NCI-H2196 treated with DMSO at 0.1 percent for 48 hours (cell line): Measurements from ENCODE around the gene RNF213.
"Not testable (repeated sequence)": the region's sequence is repeated elsewhere in the genome, so short reads cannot be mapped to it uniquely, and the experiment has no call there.

Experiments
- DNase-seq: peaks from one replicate; lab custom pipeline; 2025; ENCODE audit not compliant: unreplicated experiment; lab: John Stamatoyannopoulos, UW

The RNF213 gene

DNA sequence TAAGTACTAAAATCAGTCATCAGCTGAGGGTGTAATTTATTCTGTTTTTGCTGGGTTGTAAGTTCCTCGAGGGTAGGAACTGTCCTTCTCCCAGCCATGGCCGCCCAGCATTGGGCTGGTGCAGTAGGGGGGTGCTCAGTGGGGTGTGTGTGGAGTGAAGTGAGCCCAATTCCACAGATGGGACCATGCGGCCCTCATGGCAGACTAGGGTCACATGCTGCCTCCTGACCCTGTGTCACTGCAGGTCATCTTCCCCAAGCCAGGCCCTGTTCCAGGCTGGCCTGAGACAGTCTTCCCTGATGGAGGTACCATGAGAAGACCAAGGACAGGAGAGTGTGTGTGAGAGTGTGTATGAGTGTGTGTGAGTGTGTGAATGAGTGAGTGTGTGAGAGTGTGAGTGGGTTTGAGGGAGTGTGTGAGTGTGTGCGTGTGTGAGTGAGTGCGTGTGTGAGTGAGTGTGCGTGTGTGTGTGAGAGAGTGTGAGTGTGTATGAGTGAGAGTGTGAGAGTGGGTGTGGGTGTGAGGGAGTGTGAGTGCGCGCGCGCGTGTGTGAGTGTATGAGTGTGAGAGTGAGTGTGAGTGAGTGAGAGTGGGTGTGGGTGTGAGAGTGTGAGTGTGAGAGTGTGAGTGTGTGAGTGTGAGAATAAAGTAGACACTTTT, 36.7 kb upstream of the RNF213 start:
- DNase-seq, result no peak

DNA sequence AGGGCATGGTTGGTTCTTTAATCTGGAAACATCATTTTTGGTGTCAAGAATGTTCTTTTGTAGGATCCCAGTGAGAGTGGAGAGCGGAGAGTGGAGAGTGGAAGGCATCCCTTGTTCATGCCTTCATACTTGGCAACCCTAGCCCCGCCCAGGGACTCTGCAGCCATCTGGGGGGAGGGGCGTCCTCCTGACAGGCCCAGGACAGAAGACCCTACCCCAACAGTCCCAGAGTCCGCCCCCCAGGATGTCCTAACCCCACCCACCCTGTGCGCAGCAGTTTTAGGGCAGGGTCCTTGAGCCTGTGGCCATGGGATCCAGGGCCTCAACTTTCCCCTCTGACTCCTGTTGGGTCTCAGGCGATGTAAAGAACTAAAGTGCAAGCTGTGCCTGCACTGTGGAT, 36.0 kb upstream of the RNF213 start:
- DNase-seq, result no peak

DNA sequence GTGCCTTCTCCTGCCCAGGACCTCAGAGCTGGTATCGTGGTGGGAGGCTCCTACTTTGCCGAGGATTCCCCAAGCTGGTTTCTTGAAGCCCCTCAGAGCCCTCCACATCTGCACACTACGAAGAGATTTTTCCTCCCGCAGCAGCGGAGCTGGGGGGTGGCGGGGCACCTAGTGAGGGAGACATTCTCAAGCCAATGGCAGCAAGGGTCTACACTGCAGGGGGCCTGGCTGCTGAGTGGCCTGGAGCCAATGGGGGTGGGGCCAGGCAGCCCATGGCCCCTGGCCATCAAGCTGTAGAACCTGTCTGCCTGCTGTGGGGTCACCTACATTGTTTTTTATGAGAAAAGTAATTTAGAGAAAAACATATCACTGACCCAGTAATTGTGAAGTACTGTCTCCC, 35.4 kb upstream of the RNF213 start:
- DNase-seq, result no peak

DNA sequence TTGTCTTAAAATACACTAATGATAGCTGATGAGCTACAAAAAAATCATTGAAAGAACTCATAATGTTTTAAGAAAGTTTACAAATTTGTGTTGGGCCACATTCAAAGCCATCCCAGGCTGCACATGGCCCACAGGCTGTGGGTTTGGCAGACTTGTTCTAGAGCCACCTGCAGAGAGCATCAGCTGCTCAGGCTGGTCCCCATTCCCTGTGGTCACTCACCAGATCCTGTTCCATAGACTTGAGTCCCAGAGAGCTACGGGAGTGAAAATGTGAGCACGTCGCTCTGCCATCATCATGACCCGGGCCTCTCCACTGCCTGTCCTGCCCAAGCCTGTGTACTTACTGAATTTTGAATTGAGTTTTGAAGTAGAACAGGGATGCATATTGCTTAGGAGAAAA, 33.5 kb upstream of the RNF213 start:
- DNase-seq, result no peak

DNA sequence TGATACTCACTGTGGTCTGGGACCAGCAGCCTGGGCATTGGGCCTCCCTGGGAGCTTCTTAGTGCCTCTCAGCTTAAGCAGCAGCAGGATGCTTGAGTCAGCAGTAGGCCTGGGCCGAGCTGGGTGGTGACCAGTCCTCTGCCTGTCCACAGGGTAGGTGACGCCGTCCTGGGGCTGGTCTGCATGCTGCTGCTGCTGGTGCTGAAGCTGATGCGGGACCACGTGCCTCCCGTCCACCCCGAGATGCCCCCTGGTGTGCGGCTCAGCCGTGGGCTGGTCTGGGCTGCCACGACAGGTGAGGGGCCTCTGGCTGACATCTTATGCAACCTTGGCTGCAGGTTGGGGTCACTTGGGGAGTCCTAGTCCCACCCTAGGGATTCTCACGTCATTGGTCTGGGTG, 33.0 kb upstream of the RNF213 start:
- DNase-seq, result no peak

DNA sequence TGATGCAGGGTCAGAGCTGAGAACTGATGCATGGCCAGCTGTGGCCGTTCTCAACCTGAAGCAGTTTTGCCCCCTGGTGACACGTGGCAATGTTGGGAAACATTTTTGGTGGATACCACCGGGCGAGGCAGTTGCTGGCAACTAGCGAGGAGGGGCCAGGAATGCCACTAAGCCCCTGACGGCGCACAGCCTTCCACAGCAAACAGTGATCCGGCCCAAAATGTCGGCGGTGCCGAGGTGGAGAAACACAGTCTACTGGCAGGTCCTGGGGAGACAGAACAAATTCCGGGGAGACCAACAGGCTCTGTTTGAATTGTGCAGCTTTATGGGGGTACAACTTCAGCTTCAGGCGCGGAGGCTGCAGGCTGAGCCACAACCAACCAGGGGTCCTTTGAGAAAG, 32.2 kb upstream of the RNF213 start:
- DNase-seq, result no peak

DNA sequence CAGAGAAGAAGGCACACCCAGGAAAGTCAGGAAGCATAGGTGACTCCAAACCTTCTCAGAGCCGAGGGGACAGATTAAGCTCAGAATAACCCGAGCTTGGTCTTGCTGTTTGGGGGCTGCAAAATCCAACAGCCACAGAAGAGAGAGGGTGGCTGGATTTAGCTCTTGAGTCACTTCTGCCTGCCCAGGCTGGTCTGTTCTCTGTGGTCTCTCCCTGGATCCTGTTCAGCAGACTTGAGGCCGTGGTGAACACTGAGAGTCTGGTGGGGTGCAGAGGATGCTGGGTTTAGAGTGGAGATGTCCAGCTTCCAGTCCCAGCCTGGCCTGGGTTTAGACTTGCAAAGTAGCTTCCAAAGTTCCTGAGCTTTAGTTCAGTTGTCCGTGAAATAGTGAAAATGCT, 31.6 kb upstream of the RNF213 start:
- DNase-seq, result no peak

DNA sequence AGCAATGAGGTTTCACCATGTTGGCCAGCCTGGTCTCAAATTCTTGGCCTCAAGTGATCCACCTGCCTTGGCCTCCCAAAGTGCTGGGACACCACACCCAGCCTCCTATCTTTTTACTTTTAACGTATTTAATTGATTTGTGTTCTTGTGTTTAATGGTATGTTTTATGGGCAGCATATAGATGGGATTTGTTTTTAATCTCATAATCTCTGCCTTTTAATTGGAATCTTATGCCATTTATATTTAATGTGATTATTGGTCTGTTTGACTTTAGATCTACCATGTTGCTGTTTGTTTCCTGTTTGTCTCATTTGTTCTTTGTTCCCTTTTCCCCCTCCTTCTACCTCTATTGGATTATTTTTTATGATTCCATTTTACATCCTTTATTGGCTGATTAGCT, 28.2 kb upstream of the RNF213 start:
- DNase-seq, result no peak

DNA sequence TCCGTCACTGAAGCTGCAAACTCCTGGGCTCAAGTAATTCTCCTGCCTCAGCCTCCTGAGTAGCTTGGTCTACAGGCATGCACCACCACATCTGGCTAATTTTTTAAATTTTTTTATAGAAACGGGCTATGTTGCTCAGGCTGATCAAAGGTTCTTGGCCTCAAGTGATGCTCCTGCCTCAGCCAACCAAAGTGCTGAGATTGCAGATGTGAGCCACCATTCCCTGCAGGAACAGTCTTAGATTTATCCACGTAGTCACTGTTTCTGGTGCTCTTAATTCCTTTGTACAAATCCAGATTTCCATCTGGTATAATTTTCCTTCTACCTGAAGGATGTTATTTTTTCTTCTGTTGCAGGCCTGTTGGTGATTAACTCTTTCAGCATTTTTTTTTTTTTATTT, 27.4 kb upstream of the RNF213 start:
- DNase-seq, result no peak

DNA sequence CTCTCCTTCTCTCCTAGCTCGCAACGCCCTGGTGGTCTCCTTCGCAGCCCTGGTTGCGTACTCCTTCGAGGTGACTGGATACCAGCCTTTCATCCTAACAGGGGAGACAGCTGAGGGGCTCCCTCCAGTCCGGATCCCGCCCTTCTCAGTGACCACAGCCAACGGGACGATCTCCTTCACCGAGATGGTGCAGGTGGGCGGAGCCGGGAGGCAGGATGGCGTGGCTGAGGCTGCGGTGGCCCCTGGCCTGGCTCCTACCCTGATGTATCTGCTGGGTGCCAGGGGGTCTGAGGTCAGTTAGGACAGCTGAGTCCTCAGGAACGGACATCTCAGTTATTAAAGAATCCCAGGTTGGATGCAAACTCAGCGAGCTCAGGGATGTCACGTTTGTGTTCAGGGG, 23.7 kb upstream of the RNF213 start:
- no peak for DNase-seq

DNA sequence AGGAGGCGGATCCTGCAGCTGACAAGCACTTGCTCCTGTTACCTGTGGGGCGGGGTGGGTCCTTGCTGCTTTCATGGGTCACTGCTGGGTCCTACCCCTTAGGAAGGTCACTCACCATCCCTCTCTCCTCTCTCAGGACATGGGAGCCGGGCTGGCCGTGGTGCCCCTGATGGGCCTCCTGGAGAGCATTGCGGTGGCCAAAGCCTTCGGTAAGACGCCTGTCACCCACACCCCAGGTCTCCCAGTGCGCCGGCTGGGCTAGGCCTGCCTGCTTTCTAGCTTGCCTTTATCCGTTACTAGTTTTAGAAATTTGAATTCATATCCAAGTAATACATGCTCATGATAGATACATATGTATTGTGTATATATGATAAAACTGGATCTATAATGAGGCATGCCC, 23.3 kb upstream of the RNF213 start:
- no peak for DNase-seq

DNA sequence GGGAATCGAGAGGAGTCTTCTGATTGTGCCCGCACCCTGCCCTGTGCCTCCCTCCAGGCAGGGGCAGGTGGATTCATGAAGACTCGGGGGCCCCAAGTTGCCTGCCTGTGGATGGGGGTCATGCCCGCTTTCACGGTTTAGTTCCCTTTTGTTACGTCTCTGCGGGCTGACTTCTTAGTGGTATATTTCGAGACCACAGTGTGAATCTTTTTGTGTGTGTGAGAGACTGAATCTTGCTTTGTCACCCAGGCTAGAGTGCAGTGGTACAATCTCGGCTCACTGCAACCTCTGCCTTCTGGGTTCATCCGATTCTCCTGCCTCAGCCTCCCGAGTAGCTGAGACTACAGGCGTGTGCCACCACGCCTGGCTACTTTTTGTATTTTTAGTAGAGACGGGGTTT, 18.1 kb upstream of the RNF213 start:
- DNase-seq, result no peak

DNA sequence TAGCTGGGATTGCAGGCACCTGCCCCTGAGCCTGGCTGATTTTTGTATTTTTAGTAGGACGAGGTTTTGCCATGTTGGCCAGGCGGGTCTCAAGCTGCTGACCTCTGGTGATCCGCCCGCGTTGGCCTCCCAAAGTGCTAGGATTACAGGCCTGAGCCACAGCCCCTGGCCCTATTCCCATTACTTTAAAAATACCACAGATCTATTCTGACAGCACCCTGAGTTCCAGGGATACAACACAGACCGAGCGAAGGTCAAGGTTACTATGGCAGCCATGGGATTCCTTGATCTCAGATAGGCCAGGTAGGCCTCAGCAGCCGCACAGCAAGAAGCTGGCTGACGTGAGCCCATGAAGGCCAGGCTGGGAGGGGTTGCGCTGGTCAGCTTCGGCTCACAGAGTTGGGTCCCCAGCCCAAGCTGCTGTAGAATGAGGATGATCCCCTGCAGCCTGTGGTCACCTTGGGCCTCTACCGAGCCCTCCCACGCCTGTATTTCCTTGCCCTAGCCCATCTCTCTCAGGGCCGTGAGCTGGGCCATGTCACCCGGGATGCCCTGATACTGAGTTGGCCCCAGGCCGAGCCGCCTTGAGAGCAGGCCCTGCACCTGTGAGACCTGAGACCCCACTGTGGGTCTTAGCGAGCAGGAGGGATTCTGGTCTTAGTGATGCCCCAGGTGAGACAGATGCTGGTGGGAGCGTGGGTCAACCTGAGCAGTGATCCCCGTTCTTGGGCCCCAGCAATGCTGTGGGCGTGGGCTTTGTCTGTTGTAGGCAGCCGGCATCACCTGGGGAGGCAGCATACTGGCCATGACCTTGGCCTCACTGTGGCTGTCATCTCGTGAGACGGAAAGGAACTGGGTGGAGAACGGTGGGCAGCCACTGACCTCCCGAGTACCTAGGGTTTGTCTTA, 16.9 kb upstream of the RNF213 start:
- DNase-seq, result no peak

DNA sequence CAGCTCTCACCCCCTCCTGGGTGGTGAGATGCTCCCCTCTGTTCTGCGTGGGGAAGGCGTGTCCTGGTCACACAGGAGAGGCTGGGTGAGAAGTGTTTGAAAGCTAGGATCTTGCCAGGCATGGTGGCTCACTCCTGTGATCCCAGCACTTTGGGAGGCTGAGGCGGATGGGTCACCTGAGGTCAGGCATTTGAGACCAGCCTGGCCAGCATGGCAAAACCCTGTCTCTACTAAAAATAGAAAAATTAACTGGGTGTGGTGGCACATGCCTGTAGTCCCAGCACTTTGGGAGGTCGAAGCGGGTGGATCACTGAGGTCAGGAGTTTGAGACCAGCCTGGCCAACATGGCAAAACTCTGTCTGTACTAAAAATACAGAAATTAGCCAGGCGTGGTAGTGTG, 16.2 kb upstream of the RNF213 start:
- not testable (repeated sequence) for DNase-seq

DNA sequence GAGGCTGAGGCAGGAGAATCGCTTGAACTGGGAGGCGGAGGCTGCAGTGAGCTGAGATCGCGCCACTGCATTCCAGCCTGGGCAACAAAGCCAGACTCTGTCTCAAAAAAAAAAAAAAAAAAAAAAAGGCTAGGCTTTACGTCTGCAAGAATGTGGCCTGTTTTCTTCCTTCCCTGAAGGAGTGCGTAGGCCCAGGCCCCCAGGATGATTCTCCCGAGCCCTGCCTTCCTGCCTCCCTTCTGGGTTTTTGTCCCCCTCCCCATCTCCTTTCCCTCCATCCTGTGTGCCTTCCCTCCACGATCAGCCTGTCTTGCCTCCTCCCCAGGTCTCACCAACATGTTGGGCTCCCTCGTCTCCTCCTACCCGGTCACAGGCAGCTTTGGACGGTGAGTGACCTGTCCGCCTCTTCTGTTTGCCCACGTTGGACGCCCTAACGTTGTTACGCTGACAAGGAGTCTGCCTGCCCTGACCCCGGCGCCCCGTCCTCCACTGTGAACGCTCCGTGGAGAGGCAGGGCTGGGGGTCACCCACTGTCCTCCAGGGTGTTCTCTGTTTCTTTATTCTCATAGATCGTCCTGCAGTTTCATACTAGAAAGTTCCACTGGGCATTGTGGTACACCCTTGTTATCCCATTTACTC, 15.7 kb upstream of the RNF213 start:
- no peak for DNase-seq

DNA sequence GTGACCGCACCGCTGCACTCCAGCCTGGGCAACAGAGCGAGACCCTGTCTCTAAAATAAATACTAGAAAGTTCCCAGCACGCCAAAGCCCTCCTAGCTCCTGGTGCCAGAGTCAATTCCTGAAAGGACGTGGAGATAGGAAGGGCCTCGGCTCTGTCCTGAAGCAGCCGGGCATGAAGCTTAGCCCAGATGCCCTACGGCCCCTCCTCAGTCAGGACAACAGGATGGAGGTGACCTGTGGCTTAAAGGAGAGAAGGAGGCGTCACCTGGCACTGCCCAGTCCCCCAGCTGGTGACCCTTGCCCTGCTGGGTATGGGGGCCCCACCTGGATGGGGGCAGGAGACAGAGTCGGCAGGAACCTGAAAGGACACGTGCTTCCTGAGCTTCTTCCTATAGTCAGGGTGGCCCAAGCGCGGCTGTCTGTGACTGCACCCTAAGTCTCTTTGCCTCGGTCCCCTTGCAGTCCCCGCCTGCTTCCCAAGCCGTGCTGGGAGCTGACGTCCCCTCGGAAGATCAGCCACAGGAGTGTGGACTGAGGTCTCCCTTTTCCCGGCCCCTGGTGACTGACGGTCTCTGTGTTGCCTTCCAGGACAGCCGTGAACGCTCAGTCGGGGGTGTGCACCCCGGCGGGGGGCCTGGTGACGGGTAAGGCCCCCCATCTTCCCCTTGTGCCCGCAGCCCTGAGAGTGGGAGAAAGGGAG, 14.9 kb upstream of the RNF213 start:
- DNase-seq, result no peak

DNA sequence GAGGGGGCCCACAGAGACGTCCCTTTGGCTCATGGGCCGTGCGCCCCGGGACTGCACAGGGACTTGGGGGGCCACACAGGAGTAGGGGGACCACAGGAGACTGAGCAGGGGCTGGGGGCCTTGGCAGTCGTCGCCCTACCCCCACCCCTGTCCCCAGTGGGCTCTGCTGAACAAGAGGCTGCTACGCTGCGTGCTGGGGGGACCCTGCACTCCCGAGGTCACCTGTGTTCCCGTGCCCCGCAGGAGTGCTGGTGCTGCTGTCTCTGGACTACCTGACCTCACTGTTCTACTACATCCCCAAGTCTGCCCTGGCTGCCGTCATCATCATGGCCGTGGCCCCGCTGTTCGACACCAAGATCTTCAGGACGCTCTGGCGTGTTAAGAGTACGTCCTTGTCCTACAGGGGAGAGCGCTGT, 14.4 kb upstream of the RNF213 start:
- no peak for DNase-seq

DNA sequence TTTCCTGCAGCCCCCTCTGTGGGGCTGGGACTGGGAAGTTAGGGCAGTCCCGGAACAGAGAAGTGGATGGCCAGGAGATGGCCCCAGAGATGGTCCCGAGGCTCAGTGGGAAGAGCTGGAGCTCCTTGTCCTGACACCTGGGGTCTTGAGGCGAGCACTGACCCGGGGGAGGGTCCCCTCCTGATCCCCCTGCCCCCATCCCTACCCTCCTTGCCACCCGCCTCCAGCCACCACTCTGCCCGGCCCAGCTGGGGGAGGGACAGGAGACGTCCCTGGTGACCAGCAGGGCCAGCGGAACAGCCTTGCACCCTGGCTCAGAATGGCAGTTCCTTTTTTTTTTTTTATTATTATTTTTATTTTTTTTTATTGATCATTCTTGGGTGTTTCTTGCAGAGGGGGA, 13.9 kb upstream of the RNF213 start:
- no peak for DNase-seq

DNA sequence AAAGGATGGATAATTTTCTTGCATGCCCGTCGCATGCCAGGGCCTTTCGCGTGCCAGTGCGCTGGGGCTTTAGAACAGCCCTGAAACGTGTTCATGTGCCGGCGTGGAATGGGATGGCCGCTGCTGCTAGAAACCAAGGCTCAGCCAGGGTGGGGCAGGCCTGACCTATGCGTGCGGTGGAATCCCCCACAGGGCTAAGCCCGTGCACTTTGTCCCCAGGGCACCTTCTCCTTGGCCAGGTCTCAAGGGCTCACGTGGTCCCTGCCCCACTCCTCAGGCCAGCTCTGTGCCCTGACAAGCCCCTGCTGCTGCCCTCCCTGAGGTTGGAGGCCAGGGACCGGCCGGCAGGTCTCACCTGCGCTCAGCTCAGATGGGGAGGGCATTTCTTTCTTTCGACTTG, 13.1 kb upstream of the RNF213 start:
- no peak for DNase-seq

DNA sequence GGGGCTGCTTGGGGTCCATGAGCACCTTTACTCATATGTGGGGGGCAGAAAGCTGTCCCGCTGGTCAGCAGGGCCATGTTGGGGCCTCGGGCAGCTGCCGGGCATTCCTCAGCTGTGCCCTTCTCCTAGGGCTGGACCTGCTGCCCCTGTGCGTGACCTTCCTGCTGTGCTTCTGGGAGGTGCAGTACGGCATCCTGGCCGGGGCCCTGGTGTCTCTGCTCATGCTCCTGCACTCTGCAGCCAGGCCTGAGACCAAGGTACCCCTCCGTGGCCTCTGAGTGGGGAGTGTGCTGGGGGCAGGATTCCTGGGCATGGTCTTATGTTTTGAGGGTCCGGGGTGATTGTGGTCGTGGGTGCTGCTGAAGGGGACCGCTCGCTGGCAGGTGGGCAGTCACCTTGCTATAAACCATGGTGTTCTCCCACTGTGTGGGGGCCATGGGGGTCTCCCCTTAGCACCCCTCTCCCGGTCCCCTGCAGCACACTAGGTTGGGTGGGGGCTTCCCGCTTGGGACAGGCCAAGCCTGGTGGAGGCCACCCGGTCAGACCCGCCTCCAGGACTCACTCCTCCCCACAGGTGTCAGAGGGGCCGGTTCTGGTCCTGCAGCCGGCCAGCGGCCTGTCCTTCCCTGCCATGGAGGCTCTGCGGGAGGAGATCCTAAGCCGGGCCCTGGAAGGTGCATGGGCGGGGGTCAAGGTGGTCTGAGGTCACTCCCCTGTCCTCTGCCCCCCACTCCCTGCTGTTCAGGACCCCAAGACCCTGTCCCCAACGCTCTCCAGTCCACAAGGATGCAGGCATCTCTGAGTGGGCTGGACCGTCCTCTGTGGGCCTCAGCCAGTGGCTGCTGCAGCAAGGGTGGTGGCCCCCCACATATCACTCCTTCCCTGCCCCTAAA, 12.4 kb upstream of the RNF213 start:
- DNase-seq, result no peak
